Gastroesophageal sphincter (tissue), 3 donors: Measurements from ENCODE around the gene MYO5A.

Experiments
- CTCF ChIP-seq, 4 experiments: fragments of 200-600 bp in 2 of 4; fragments of 450-650 bp in 2 of 4; sonication (generic) in 1 of 4; IDR thresholded peaks; one replicate each; pipeline ENCODE4 v1.5.1; 2017 to 2019; ENCODE audit warnings: antibody characterized with exemption in 4 of 4, mild to moderate bottlenecking in 2 of 4, moderate library complexity in 2 of 4
- POLR2AphosphoS5 ChIP-seq: sonication (generic); formaldehyde crosslinking; IDR thresholded peaks from one replicate; pipeline ENCODE4 v1.6.1; 2017; ENCODE audit warnings: antibody characterized with exemption

- TF ChIP-seq CTCF (IDR thresholded peaks at IDR 0.05) (no peak), POLR2AphosphoS5 (no peak)
These were observed 65.8 kb downstream of the MYO5A start for GRCh38 chr15:52462806-52463360.
